ENCODE measurements around the gene PARD3.

PARD3 gene

DNA sequence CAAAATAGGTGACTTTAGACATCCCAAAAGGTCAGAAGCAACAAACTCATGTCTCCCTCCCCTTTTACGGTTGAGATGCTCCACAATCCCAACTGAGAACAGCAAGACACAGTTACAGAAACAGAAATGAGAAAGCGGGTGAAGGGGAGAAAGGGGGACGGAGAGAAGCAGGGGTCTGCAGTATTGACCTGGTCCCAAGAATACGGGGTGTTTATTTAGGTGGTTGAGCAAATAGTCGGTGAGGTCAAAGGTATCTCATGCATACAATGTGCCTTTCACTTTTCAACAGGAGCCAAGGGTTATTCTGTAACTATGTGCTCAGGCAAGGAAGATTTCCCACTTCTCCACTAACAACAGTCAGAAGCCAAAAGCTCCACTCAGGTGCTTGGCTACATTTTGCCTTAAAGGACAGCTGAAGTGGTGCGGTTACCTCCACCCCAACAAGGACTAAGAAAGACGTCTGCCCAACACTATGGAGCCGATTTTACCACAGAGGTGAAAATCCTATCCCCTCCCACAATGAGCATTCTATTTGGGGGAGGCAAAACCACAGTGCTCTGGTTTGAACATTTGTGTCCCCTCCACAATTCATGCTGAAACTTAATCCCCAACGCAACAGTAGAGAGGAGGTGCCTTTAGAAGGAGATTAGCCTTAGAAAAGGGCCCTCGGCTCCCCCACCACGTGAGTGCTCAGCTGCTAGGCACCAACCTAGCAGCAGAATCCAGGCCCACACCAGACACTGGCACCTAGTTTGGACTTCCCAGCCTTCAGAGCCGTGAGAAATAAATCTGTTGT is 77.9 kb downstream of the PARD3 start:
- DNase-seq = no peak

DNA sequence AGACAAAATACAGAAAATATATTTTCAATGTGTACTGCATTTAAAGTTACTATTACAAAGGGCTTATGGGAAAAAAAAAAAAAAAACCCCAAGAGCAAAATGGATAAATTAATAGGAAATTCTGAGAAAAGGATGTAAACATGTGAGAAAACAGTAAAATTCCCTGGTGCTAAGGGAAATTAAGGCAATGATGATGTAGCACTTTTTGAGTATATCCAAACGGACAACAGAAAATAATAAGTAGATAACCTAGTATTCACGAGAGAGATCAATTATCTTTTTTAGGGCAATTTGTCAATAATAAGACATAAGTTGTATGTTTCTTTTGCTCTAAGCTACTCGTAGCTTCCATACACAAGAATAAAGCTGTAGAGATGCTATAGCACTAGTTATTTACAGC is 80.2 kb downstream of the PARD3 start:
- no peak for DNase-seq

DNA sequence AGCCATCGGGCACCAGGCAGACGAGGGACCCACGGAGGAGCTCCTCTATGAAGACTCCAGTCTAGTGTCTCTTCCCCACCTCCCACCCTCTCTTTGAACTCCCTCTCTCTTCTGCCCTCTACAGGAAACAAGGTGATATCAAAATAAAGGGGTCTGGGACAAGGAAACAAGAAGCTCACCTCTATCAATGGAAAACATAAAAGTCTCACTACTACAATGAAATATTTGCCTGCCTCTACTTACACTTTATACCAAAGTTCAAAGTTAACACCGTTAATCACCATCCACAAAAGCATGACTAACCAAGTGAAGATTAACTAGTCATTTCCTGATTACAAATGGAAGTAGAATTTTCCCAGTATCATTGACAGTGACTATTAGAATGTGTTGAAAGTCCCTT is 82.2 kb downstream of the PARD3 start:
- DNase-seq = no peak

DNA sequence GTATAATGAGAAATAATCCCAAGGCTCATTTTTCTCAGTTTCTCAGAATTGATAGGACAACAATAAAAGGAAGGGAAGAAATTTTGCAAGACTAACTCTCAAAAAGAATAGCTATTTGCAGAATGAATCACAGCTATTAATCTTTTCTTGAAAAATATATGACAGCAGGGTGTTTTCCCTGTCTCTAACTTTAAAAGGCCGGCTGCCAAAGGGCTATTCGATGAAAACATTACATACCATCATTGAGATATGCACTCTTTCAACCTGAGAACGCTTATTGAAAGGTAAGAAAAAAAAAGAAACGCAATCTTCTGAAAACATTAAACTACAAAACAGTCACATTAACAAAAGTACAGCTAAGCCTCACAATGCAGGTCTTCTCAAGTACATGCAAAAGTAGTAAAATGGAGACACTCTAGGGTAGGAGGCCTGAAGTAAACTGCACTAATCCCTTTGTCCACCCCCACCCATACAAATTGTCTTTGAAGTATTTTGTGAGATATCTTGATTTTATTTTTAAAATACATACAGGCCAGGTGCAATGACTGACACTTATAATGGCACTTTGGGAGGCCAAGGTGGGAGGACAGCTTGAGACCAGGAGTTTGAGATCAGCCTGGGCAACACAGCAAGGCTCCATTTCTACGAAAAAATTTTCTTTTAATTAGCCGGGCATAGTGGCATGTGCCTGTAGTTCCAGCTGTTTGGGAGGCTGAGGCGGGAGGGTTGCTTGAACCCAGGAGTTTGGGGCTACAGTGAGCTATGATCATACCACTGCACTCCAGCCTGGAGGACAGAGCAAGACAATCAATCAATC is 83.0 kb downstream of the PARD3 start:
- DNase-seq = no peak

DNA sequence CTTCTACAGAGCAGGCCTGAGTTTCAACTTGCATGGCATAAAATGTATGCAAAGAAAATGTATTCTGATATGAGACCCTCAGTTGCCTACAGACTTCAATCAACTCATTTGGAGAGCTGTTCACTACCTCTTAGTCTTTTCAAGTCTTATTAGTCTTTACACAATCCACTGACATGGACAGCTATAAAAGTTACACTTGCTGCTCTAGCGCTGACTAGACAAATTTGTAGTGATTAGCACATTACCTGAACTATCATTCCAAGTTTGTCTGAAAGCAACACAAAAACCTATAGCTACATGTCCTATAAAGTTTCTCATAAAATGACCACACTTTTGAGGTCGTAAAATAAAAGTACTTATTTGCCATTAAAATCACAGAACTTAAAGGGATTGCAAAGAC is 83.9 kb downstream of the PARD3 start:
- DNase-seq = no peak

DNA sequence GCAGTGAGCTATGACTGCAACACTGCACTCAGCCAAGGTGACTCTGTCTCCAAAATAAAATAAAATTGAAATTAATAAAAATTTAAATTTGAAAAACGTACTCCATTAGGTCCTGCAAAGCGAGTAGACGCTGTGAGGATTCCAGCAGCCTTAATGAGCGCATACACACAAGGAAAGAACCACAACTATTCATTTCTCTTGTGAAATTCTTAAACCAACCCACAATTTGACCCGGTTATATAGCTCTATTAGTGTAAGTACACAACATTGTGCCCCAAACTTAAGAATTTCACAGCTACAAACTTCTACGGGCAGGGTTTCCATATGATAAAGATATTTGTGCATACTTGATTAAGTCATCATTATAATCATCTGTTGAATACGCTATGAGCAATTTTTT is 84.4 kb downstream of the PARD3 start:
- no peak for DNase-seq

DNA sequence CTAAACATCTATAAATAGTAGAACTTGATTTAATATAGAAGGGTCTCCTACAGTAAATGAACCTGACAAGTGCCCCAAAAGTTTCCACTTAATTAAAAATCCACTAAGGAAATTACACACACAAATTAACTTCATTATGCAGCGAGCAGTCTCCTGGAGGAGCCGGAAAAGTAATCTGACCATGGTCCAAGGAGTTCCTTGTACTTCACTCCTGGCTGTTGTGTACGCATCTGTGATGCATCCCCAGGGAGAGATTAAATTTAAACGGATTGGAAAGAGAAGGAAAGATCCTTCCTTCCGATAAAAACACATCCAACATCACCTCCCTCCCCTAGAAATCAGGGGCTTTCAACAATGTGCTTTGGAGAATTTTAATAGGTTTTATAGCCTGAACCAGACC is 85.5 kb downstream of the PARD3 start:
- DNase-seq = no peak

DNA sequence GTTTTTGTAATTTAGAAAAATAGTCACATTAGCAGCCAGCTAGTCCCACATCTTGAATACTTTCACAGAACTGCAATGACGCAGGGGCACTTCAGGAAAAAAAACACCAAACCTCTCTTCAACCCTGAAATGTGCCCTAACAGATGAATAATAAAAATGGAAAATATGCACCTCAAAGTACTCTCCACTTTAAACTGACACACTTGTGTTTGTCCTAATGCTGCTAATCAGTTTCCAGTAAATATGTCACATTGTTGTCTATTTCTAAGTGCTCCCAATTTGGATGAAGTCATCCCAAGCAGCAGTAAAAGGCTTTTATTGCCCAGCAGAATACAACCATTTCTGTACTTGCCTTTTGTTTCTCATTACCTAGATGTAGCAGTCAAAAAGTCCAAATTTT is 86.7 kb downstream of the PARD3 start:
- DNase-seq = no peak

DNA sequence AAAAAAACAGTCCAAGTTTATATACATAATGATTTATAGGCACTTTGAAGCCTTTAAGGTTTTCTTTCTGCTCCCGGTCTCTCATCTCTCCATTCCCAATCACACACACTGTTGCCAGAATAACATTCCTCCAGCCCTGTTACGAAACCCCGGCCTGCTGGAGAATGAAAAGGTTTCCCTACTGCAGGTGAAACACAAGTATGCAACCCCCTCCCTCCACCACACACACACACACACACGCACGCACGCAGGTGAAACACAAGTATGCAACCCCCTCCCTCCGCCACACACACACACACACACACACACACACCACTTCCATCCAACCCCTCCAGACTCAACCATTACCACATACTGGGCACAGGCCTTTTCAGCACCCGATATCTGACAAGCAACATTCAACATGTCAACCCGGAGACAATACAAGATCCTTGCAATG is 87.5 kb downstream of the PARD3 start:
- DNase-seq = no peak

DNA sequence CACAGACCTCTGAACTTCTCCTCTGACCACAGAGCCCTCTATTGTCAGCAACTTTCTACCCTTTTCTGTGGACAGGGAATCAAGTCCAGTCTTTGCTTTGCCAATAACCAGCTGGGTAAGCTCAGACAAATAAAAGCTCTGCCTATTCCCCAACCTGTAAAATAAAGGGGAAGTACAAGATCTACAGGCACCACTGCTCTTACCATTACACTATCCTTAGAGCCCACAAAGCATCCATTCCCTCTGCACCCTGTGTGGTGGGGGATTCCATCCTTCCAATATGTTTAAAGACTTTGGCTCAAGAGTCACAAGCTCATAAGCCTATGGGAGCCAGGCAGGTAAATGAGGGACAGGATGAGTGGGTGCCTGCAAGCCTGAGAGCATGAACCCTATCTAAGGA is 88.2 kb downstream of the PARD3 start:
- DNase-seq = no peak

DNA sequence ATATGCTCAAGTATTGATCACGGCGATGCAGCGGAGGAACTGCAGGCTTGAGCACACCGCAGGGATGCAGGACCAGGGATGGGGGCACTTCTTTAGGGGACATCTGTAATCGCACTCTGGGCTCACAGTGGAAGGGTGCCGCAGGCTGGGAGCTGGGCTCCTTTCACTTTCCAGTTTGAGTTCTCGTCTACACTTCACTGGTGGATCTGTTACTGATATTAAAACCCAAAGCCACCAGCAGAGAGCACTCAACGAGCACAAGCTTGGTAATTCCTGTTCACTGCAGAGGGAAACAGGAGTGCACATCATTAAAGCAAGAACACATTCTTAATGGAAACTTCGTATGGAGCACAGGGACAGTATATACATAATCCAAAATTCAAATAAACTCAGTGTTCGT is 91.3 kb downstream of the PARD3 start:
- DNase-seq = no peak

DNA sequence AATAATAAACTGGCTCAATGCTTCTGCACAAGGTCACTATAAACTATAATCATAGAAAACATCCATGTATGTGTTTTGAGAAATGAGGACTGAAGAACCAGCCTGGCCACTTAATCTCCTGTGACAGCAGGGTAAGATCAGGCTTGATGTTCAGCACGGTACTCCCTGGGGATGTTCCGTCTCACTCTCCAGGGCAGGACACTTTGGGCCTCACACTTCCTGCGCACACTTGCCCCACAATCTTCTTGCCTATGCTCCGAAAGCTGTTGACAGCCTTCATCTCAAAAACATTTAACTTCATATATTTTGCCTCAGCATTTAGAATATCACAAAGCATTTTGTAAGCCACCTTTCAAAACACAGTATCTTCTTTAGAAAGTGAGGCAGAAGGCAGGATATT is 92.7 kb downstream of the PARD3 start:
- DNase-seq = no peak

DNA sequence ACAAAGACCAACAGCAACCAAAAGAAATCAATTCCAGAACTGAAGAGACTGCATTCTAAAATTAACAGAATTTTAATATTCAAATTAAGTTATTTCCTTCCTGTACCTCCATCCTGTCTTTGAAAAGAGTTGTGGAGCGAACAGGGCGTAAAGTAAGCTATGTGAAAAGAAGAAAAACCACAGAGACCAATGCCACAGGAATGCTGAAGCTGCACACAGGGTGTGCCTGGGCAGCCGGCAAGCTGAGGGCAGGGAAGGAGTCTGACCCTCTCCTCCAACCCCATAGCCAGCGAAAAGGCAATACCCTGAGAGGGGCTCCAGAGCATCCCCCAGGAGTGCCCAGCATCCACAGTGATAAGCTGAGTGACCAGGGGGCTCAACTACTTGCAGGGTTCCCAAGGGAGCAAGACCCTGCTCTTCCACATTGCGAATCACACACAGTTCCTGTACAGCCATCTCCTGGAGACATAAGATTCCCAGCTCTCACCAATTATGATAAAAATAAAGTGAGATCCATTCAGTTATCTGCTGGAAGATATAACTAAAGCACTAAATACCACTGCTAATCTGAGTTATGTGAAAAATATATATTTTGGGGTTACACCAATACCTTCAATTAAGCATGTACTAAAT is 93.8 kb downstream of the PARD3 start:
- no peak for DNase-seq

DNA sequence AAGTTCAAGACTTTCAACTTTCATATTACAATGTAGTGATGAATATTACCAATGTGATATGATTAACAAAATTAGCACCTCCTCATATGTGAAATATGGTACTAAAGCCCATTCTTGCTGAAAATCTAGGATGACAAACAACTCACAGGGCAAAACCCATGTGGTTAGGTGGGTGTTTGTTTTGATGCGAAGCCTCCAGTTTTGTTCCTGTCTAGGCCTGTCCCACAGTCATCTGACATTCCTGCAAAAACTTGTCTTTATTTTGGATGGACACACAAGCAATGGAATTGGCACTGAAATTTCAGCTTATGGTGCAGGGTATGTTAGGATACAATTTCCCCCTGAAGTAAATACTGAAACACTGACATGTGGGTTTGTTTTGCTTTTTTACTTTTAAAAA is 95.3 kb downstream of the PARD3 start:
- no peak for DNase-seq

DNA sequence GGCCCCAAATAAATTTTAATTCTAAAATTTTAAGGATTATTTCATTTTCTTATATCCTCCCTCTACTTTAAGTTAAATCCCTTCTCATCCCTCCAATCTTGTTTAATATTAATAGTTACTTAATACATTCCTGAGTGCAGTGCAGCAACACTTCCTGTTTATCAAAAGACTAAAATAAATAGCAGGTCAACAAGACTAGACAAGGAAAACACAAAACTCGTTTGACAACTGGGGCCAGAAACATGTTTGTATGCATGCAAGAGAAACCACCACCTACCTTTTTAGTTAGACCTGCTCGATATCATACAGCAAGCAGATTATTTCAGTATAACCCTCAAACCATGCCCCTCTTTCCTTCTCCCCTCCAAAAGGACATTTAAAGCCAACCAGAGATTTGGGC is 95.8 kb downstream of the PARD3 start:
- DNase-seq = no peak

DNA sequence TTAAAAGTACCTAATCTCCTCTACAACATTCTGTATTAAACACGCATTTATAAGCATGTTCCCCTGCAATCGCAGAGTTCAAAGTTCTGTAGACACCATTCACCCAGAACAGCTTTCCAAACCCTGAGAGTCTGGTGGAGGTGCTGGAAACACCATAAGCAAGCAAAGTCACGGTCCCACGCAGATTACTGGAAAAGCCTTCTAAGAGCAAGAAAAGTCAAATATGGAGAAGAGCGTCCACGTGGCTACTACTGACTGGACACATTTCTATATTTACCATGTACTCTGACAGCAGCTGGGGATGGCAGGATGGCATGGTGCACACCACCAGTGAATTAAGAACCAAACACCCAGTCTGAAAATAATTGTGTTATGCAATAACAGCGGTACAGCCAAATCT is 97.7 kb downstream of the PARD3 start:
- DNase-seq = no peak

DNA sequence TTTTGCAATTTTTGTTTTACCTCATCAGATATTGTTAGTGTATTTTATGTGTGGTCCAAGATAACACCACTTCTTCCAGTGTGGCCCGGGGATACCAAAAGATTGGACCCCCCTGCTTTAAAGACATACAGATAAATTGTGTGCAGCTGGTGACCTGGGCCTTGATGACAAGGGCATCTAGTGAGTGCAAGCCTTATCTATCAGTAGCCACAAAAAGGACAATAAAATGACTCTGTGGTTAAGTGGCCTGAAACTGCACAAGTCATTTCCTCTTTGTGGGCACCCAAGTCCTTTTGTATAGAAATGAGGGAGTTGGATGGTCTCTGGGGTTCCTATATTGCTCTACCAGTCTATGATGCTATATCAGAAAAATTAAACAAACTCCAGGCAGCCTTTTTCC is 98.1 kb downstream of the PARD3 start:
- no peak for DNase-seq

DNA sequence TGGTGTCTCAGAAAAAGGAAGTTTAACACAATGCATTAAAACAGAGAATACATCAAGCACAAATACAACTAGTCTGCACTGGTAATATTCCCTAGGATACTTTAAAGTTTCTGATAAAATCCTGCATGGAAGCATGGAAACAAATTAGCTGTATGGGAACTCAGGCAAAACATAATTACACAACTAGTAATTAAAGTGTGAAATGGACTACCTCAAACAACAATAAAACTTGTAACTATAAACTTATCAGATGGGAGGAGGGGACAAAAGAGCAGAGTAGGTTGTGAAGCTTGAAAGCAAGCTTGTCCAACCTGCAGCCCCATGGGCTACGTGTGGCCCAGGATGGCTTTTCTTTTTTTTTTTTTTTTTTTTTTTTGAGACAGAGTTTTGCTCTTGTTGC is 98.9 kb downstream of the PARD3 start:
- DNase-seq = no peak

DNA sequence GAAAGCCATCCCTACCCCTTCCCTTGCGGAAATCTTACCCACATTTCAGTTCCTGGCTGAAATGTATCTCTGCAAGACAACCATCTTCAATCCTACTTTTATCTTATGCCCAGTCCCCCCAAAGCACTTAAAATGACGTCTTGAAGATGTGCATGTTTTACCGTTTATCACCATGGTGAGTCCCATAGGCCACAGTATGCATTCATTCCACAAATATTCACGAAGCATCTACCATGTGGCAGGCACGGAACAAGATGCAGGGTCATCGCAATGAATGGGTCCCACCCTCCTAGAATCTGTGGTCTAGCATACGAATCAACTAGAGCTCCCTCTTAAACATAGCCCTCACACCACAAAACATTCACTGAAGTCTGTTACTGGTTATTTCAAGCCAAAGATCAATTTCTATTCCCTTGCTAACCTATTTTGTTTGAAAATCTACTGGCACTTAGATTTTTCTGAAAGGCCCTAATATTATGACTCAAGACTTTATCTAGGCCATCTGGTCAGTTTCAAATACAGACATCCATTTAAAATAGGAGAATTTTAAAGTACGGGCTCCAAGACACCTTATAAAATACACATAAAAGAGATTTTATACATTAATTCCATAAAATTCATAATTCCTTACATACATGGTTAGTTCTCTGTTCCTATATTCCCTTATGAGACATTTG is 99.4 kb downstream of the PARD3 start:
- no peak for DNase-seq

DNA sequence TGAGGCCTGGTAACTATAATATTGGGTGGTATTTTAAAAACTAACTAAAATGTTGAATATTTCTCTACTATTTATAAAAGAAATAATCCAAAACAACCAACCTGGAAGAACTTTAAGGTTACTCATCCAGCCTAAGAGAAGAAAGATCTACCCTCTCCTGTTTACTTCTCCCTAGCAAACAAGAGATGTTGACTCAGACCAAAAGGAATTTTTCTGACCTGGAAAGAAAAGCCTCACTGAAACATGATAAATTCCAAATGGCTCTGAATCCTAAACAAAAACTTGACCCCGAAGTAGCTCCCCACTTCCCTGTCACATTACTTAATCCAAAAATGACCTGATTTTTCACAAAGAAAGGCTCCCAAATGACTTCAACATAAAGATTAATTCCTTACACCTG is 101.2 kb downstream of the PARD3 start:
- no peak for DNase-seq

DNA sequence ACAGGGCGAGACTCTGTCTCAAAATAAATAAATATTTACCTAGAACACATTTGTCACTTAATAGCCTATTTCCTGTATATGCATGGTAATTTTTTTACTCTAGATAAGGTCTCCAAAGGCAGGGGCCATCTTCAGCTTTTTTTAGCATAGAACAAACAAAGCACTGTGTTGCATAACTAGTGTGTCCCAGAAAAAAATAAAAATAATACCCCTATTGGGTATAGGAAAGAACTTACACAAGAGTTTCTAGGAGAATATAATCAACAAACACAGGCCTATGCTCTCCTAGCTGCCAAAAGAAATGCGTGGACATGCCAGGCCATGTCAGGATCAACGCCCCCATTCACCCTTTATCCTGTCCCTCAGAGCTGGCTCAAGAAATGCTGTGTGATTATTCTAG is 103.6 kb downstream of the PARD3 start:
- no peak for DNase-seq

DNA sequence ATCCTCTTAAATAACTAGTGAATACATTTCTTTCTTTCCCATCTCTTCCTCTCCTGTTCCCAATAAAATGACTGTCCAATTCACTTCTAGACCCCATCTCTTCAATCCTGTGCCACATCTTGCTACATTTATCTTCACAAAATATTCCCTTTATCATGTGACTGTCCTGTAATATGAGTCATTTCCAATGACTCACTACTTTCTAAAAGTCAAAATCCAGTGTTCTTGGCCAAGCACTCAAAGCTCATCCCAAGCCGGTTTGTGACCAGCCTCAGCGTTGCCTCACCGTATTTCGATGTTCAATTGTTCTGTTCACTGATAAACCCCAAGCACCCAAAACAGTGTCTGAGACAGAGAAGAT is 104.7 kb downstream of the PARD3 start:
- DNase-seq = no peak

DNA sequence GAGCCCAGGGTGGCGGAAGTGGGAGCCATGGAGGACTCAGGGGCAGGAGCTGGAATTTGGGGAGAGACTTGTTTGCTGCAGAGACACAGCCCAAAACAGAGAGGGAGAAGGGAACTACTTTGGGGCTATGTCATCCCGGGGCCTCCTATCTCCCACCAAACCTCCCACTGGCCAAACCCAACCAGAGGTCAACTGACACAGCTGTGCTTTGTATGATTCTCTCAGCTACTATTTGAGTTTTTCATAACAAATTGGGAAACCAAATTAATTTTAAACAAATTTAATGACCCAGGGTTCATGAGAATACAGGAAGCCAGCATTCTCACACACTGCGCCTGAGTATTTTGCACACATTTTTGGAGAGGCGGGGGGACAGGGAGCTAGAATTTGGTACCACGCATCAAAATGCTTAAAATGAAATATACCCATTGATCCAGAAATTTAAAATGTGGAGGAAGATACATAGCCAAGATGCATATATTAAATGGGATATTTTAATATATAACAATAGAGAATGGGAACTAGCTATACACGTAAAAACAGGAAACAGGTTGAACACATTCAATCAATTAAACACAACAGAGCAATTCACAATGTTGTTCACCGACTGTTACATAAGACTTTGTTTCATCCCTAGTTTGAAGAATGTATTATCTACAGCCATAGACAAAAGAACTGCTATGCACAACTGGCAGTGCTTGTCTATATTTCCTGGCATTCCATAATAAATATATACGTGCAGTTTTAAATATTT is 105.3 kb downstream of the PARD3 start:
- no peak for DNase-seq
